DND-41 (cell line): ENCODE results near the gene FOXD4L3.
A peak's percentile ranks its signal among the peaks of the same experiment; 100 is the strongest.
"Not testable (repeated sequence)": the region's sequence is repeated elsewhere in the genome, so short reads cannot be mapped to it uniquely, and the experiment has no call there.

Experiments used
- ATAC-seq: fragments of 200-7000 bp; cut with Tn5 transposase; 3 replicates; pipeline ENCODE4 v1.9.1; 2021; ENCODE audit warnings: low read depth; ENCODE audit not compliant: insufficient read depth
- DNase-seq: peaks from one replicate; pipeline ENCODE4 v3.0.0-alpha.2; 2020
- H2AFZ ChIP-seq: 2 replicates; pipeline ENCODE4 v1.6.0; 2012; ENCODE audit warnings: low read depth, low read length
- H3K27ac ChIP-seq: 2 replicates; pipeline ENCODE4 v1.5.1; 2012; ENCODE audit warnings: low read length, inconsistent platforms
- H3K27me3 ChIP-seq: fragments of 200-600 bp; sonication (generic); 2 replicates; pipeline ENCODE4 v1.6.0; 2012; ENCODE audit warnings: low read length, mild to moderate bottlenecking, inconsistent platforms; ENCODE audit not compliant: insufficient read depth, poor library complexity
- H3K36me3 ChIP-seq: 2 replicates; pipeline ENCODE4 v1.5.1; 2012; ENCODE audit warnings: low read length, inconsistent platforms; ENCODE audit not compliant: insufficient read depth
- H3K4me1 ChIP-seq: 2 replicates; pipeline ENCODE4 v1.5.1; 2012; ENCODE audit warnings: mild to moderate bottlenecking, low read length; ENCODE audit not compliant: insufficient read depth
- H3K4me2 ChIP-seq: 2 replicates; pipeline ENCODE4 v1.6.0; 2012; ENCODE audit warnings: mild to moderate bottlenecking, moderate library complexity, low read length, inconsistent platforms; ENCODE audit not compliant: insufficient read depth
- H3K4me3 ChIP-seq, 2 experiments: fragments of 200-600 bp in 1 of 2; shearing (Covaris generic) in 1 of 2; 2 replicates each; pipeline ENCODE4 v1.5.1; 2012 to 2016; ENCODE audit warnings: inconsistent platforms in 2 of 2, low read length in 2 of 2, mild to moderate bottlenecking in 2 of 2, low read depth in 1 of 2, moderate library complexity in 1 of 2
- H3K79me2 ChIP-seq: 2 replicates; pipeline ENCODE4 v1.6.0; 2012; ENCODE audit warnings: low read length, inconsistent platforms; ENCODE audit not compliant: insufficient read depth
- H3K9ac ChIP-seq: 2 replicates; pipeline ENCODE4 v1.6.0; 2012; ENCODE audit warnings: low read depth, mild to moderate bottlenecking, inconsistent platforms, low read length, moderate library complexity
- H3K9me3 ChIP-seq: 2 replicates; pipeline ENCODE4 v1.5.1; 2012; ENCODE audit warnings: low read length, moderate library complexity, mild to moderate bottlenecking, inconsistent platforms; ENCODE audit not compliant: insufficient read depth, severe bottlenecking
- H4K20me1 ChIP-seq: 2 replicates; pipeline ENCODE4 v1.6.0; 2012; ENCODE audit warnings: low read length; ENCODE audit not compliant: insufficient read depth

FOXD4L3 gene

GRCh38 chr9:68335935-68336334, 33.3 kb downstream of the FOXD4L3 start:
- H3K79me2 ChIP-seq, H2AFZ ChIP-seq, H3K9ac ChIP-seq, H3K27me3 ChIP-seq, H3K36me3 ChIP-seq, H3K27ac ChIP-seq, DNase-seq, H4K20me1 ChIP-seq, H3K4me3 ChIP-seq, H3K9me3 ChIP-seq, H3K4me1 ChIP-seq, H3K4me2 ChIP-seq: not testable (repeated sequence)
- ATAC-seq = peak; percentile 74

GRCh38 chr9:68336639-68337339, 34.1 kb downstream of the FOXD4L3 start:
- not testable (repeated sequence) for H3K4me3 ChIP-seq, ATAC-seq, H3K36me3 ChIP-seq, H4K20me1 ChIP-seq, H3K27me3 ChIP-seq, DNase-seq, H3K79me2 ChIP-seq, H3K4me2 ChIP-seq, H3K4me1 ChIP-seq, H3K9ac ChIP-seq, H3K9me3 ChIP-seq, H3K27ac ChIP-seq, H2AFZ ChIP-seq

- H3K9me3 ChIP-seq, H3K36me3 ChIP-seq, H3K9ac ChIP-seq, H4K20me1 ChIP-seq, H3K4me2 ChIP-seq, H2AFZ ChIP-seq, H3K79me2 ChIP-seq, H3K4me3 ChIP-seq, H3K4me1 ChIP-seq, H3K27ac ChIP-seq, DNase-seq, ATAC-seq, H3K27me3 ChIP-seq: not testable (repeated sequence)
Measured at GRCh38 chr9:68338000-68338399, 35.3 kb downstream of the FOXD4L3 start.

- H3K4me2 ChIP-seq, H3K9me3 ChIP-seq, DNase-seq, H3K36me3 ChIP-seq, H3K27me3 ChIP-seq, H3K79me2 ChIP-seq, H3K4me3 ChIP-seq, H3K9ac ChIP-seq, H3K27ac ChIP-seq, H3K4me1 ChIP-seq, H4K20me1 ChIP-seq, H2AFZ ChIP-seq: not testable (repeated sequence)
- peak; percentile 88 for ATAC-seq
Measured at GRCh38 chr9:68342265-68343025, 39.8 kb downstream of the FOXD4L3 start.

GRCh38 chr9:68343242-68343641, 40.6 kb downstream of the FOXD4L3 start:
- not testable (repeated sequence) for H3K4me3 ChIP-seq, ATAC-seq, H3K27ac ChIP-seq, H3K4me1 ChIP-seq, H2AFZ ChIP-seq, H3K9me3 ChIP-seq, DNase-seq, H4K20me1 ChIP-seq, H3K27me3 ChIP-seq, H3K79me2 ChIP-seq, H3K9ac ChIP-seq, H3K4me2 ChIP-seq, H3K36me3 ChIP-seq

GRCh38 chr9:68343992-68344391, 41.3 kb downstream of the FOXD4L3 start:
- not testable (repeated sequence) for H3K27ac ChIP-seq, H3K27me3 ChIP-seq, H2AFZ ChIP-seq, ATAC-seq, H3K4me2 ChIP-seq, H3K4me3 ChIP-seq, H3K4me1 ChIP-seq, DNase-seq, H3K36me3 ChIP-seq, H3K9ac ChIP-seq, H3K9me3 ChIP-seq, H3K79me2 ChIP-seq, H4K20me1 ChIP-seq

GRCh38 chr9:68351689-68352088, 49.0 kb downstream of the FOXD4L3 start:
- H3K4me3 ChIP-seq, H3K27me3 ChIP-seq, H3K9me3 ChIP-seq, H2AFZ ChIP-seq, H4K20me1 ChIP-seq, H3K27ac ChIP-seq, ATAC-seq, H3K4me1 ChIP-seq, H3K4me2 ChIP-seq, H3K36me3 ChIP-seq, DNase-seq, H3K9ac ChIP-seq, H3K79me2 ChIP-seq: not testable (repeated sequence)
